ENCODE measurements around the gene HPS6. TPM values are rescaled to one million over a fixed set of nuclear protein-coding genes. Genes with fewer than 3 reads are reported as not detected.

The HPS6 gene
- total RNA-seq (2014; rRNA removed; shearing (Covaris generic)): 31.3 and 35.3 TPM in 2 replicates

GRCh38 chr10:102064868-102065560 is at the start of gene HPS6:
Gene HPS6, plus strand, starts transcription at chr10:102065349. Its CDS starts 126 bp downstream, at chr10:102065475.

GRCh38 chr10:102055647-102056419 is 9.3 kb upstream of the HPS6 start, which contains the start of gene ARMH3:
Gene ARMH3, minus strand, starts transcription at chr10:102056173. Its CDS starts 16,059 bp downstream, at chr10:102040114.

Small RNA genes lying within 50 kb of the gene (small RNA-seq; reads per million reads assigned to genes)
- not detected for gene AL500527.1
- not detected for gene AL500527.2

Other genes starting within 250 kb of the HPS6 start
- gene OGA, start 246.9 kb upstream of the HPS6 start, total RNA-seq (2014; rRNA removed; shearing (Covaris generic)): 77.4 and 86.6 TPM in 2 replicates
- gene KCNIP2, start 221.5 kb upstream of the HPS6 start, total RNA-seq (2014; rRNA removed; shearing (Covaris generic)): 0.29 and 0.45 TPM in 2 replicates
- gene ARMH3, start 9.2 kb upstream of the HPS6 start, total RNA-seq (2014; rRNA removed; shearing (Covaris generic)): 9.6 and 11.7 TPM in 2 replicates
- gene LDB1, start 55.0 kb downstream of the HPS6 start, total RNA-seq (2014; rRNA removed; shearing (Covaris generic)): 41.8 and 44.1 TPM in 2 replicates
- 56.1 and 57.4 TPM in 2 replicates for gene PPRC1, start 67.7 kb downstream of the HPS6 start, total RNA-seq (2014; rRNA removed; shearing (Covaris generic))
- 132 and 158 TPM in 2 replicates for gene NOLC1, start 87.0 kb downstream of the HPS6 start, total RNA-seq (2014; rRNA removed; shearing (Covaris generic))
- gene ELOVL3, start 160.9 kb downstream of the HPS6 start, total RNA-seq (2014; rRNA removed; shearing (Covaris generic)): not detected in 2 replicates
- gene PITX3, start 176.2 kb downstream of the HPS6 start, total RNA-seq (2014; rRNA removed; shearing (Covaris generic)): not detected in 2 replicates
- gene GBF1, start 180.2 kb downstream of the HPS6 start, total RNA-seq (2014; rRNA removed; shearing (Covaris generic)): 23.5 and 26.4 TPM in 2 replicates

Data from A375 (cell line).